WTC11 (cell line): ENCODE measurements around the gene USF2. TPM values are rescaled to one million over a fixed set of nuclear protein-coding genes. Genes with fewer than 3 reads are reported as not detected.

Source experiments
- ATAC-seq: fragments of 200-7000 bp; cut with Tn5 transposase; 2 replicates; pipeline ENCODE4 v1.10.0; 2021; ENCODE audit warnings: mild to moderate bottlenecking, moderate library complexity
- CTCF ChIA-PET: fragments of 300-600 bp; sonication (Branson Sonifier 250); formaldehyde crosslinking; loops from one replicate; lab custom pipeline; 2021; ENCODE audit warnings: antibody characterized with exemption; lab: Charles Lee
- POLR2A ChIA-PET: fragments of 350-600 bp; sonication (Branson Sonifier 250); formaldehyde crosslinking; loops from one replicate; lab custom pipeline; 2021; ENCODE audit warnings: antibody characterized with exemption; lab: Charles Lee
- DNase-seq: peaks from one replicate; pipeline ENCODE4 v3.0.0; 2021; ENCODE audit warnings: low spot score
- H3K27ac Mint-ChIP-seq: 2 replicates; pipeline ENCODE4 v1.8.0; 2021; ENCODE audit warnings: mixed read lengths
- H3K27me3 Mint-ChIP-seq: 2 replicates; pipeline ENCODE4 v1.8.0; 2021; ENCODE audit warnings: low read depth, mild to moderate bottlenecking, moderate library complexity, mixed read lengths
- H3K36me3 Mint-ChIP-seq: 2 replicates; pipeline ENCODE4 v1.8.0; 2021; ENCODE audit warnings: mixed read lengths
- H3K4me1 Mint-ChIP-seq: 2 replicates; pipeline ENCODE4 v1.8.0; 2022; ENCODE audit warnings: mixed read lengths
- H3K4me3 Mint-ChIP-seq: 2 replicates; pipeline ENCODE4 v1.8.0; 2021; ENCODE audit warnings: mild to moderate bottlenecking, moderate library complexity, mixed read lengths
- H3K9me3 Mint-ChIP-seq: 2 replicates; pipeline ENCODE4 v1.8.0; 2021; ENCODE audit warnings: mixed read lengths
- CREM ChIP-seq: sonication (generic); formaldehyde crosslinking; IDR thresholded peaks from 2 replicates; pipeline ENCODE4 v1.8.1; 2022; ENCODE audit warnings: mild to moderate bottlenecking, missing genetic modification reagents, moderate library complexity
- EMX1 ChIP-seq: fragments of 250-450 bp; sonication (Bioruptor Pico); IDR thresholded peaks from 2 replicates; pipeline ENCODE4 v1.8.0; 2021; ENCODE audit warnings: mild to moderate bottlenecking
- ETV6 ChIP-seq: sonication (generic); formaldehyde crosslinking; IDR thresholded peaks from 2 replicates; pipeline ENCODE4 v1.8.1; 2022; ENCODE audit warnings: mild to moderate bottlenecking, missing genetic modification reagents
- FOXP1 ChIP-seq: sonication (generic); formaldehyde crosslinking; IDR thresholded peaks from 2 replicates; pipeline ENCODE4 v1.8.0; 2022; ENCODE audit warnings: missing genetic modification reagents, mild to moderate bottlenecking, moderate library complexity, borderline replicate concordance
- GABPB1 ChIP-seq: sonication (generic); formaldehyde crosslinking; IDR thresholded peaks from 2 replicates; pipeline ENCODE4 v1.8.1; 2023; ENCODE audit warnings: mild to moderate bottlenecking, missing genetic modification reagents
- GRHL2 ChIP-seq: fragments of 250-450 bp; sonication (Bioruptor Pico); IDR thresholded peaks from 2 replicates; pipeline ENCODE4 v1.8.0; 2022; ENCODE audit warnings: mild to moderate bottlenecking, moderate library complexity; ENCODE audit not compliant: insufficient replicate concordance, severe bottlenecking
- GTF2I ChIP-seq: fragments of 250-450 bp; sonication (Bioruptor Pico); conservative IDR thresholded peaks from 2 replicates; pipeline ENCODE4 v1.4.0; 2021; ENCODE audit warnings: mild to moderate bottlenecking
- RELA ChIP-seq: sonication (generic); formaldehyde crosslinking; IDR thresholded peaks from 2 replicates; pipeline ENCODE4 v1.8.1; 2022; ENCODE audit warnings: missing genetic modification reagents, mild to moderate bottlenecking, borderline replicate concordance
- RORB ChIP-seq: fragments of 250-450 bp; sonication (Bioruptor Pico); IDR thresholded peaks from 2 replicates; pipeline ENCODE4 v1.9.0; 2021; ENCODE audit warnings: mild to moderate bottlenecking
- SMAD3 ChIP-seq: sonication (generic); formaldehyde crosslinking; IDR thresholded peaks from 2 replicates; pipeline ENCODE4 v1.8.0; 2022; ENCODE audit warnings: missing genetic modification reagents, mild to moderate bottlenecking, borderline replicate concordance
- ZBTB21 ChIP-seq: sonication (generic); formaldehyde crosslinking; IDR thresholded peaks from 2 replicates; pipeline ENCODE4 v1.8.1; 2023; ENCODE audit warnings: mild to moderate bottlenecking, missing genetic modification reagents, borderline replicate concordance
- ZNF219 ChIP-seq: sonication (generic); formaldehyde crosslinking; IDR thresholded peaks from 2 replicates; pipeline ENCODE4 v1.8.0; 2023; ENCODE audit warnings: missing genetic modification reagents, mild to moderate bottlenecking, borderline replicate concordance
- total RNA-seq: library from RNA; stranded (reverse); gene quantifications from 3 replicates; pipeline ENCODE4 v1.2.3, GENCODE V29; 2021
- TF ChIP-seq, protein P1 (sequence below): fragments of 250-450 bp; sonication (Bioruptor Pico); IDR thresholded peaks from 2 replicates; pipeline ENCODE4 v1.9.0; 2021; ENCODE audit warnings: moderate library complexity, mild to moderate bottlenecking, inconsistent platforms, borderline replicate concordance
- TF ChIP-seq, protein P2 (sequence below): sonication (generic); formaldehyde crosslinking; IDR thresholded peaks from 2 replicates; pipeline ENCODE4 v1.8.0; 2022; ENCODE audit warnings: missing genetic modification reagents
- TF ChIP-seq, protein P3 (sequence below): sonication (generic); formaldehyde crosslinking; IDR thresholded peaks from 2 replicates; pipeline ENCODE4 v1.8.1; 2023; ENCODE audit warnings: mild to moderate bottlenecking, missing genetic modification reagents, moderate library complexity
- TF ChIP-seq, protein P4 (sequence below): fragments of 250-450 bp; sonication (Bioruptor Pico); IDR thresholded peaks from 2 replicates; pipeline ENCODE4 v2.1.2; 2022; ENCODE audit warnings: mild to moderate bottlenecking, moderate library complexity
- TF ChIP-seq, protein P5 (sequence below): sonication (generic); formaldehyde crosslinking; IDR thresholded peaks from 2 replicates; pipeline ENCODE4 v1.8.1; 2022; ENCODE audit warnings: mild to moderate bottlenecking, missing genetic modification reagents, moderate library complexity, borderline replicate concordance

The USF2 gene
- total RNA-seq, 1 experiment from 2014 or later, result 109 TPM

DNA sequence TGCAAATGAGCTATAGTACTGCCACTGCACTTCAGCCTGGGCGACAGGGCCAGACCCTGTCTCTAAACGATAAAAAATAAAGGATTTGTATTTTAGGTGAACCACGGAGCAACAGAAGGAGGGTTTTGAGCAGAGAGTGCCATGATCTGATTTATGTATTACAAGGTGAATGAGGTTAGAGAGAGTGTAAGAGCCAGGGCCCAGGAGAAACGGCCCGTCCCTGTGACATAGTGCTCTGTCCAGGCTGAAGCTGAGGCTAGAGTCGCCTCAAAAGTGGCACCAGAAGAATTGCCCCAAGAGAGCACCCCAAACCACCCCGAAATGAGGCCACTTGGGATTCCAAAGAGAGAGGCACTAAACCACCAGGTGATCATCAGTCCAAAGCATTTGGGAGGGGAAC is 40.1 kb downstream of the USF2 start:
- DNase-seq (no peak), ATAC-seq (no peak)
- POLR2A ChIA-PET, result no interaction called here
- no peak overlapping the region for H3K4me3 Mint-ChIP-seq
- no peaks in the 10 kb centered on the region for H3K36me3 Mint-ChIP-seq
- 0 out of 2 replicates have a peak overlapping the region, but pooled peaks have one; percentile 48 for H3K27ac Mint-ChIP-seq
- H3K9me3 Mint-ChIP-seq, result no peaks in the 10 kb centered on the region
- no peaks in the 10 kb centered on the region for H3K4me1 Mint-ChIP-seq
- H3K27me3 Mint-ChIP-seq, result no peaks in the 10 kb centered on the region
- no peak for TF ChIP-seq RORB (CRISPR knock-in tag)
- TF ChIP-seq EMX1 (CRISPR knock-in tag), result no peak
- TF ChIP-seq RELA (CRISPR knock-in tag), result no peak
- no peak for TF ChIP-seq GTF2I (CRISPR knock-in tag)
- TF ChIP-seq, protein P1, sequence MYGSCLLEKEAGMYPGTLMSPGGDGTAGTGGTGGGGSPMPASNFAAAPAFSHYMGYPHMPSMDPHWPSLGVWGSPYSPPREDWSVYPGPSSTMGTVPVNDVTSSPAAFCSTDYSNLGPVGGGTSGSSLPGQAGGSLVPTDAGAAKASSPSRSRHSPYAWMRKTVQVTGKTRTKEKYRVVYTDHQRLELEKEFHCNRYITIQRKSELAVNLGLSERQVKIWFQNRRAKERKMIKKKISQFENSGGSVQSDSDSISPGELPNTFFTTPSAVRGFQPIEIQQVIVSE (CRISPR knock-in tag), result no peak
- TF ChIP-seq, protein P2, sequence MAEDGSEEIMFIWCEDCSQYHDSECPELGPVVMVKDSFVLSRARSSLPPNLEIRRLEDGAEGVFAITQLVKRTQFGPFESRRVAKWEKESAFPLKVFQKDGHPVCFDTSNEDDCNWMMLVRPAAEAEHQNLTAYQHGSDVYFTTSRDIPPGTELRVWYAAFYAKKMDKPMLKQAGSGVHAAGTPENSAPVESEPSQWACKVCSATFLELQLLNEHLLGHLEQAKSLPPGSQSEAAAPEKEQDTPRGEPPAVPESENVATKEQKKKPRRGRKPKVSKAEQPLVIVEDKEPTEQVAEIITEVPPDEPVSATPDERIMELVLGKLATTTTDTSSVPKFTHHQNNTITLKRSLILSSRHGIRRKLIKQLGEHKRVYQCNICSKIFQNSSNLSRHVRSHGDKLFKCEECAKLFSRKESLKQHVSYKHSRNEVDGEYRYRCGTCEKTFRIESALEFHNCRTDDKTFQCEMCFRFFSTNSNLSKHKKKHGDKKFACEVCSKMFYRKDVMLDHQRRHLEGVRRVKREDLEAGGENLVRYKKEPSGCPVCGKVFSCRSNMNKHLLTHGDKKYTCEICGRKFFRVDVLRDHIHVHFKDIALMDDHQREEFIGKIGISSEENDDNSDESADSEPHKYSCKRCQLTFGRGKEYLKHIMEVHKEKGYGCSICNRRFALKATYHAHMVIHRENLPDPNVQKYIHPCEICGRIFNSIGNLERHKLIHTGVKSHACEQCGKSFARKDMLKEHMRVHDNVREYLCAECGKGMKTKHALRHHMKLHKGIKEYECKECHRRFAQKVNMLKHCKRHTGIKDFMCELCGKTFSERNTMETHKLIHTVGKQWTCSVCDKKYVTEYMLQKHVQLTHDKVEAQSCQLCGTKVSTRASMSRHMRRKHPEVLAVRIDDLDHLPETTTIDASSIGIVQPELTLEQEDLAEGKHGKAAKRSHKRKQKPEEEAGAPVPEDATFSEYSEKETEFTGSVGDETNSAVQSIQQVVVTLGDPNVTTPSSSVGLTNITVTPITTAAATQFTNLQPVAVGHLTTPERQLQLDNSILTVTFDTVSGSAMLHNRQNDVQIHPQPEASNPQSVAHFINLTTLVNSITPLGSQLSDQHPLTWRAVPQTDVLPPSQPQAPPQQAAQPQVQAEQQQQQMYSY (CRISPR knock-in tag), result no peak
- no peak for TF ChIP-seq ZNF219 (CRISPR knock-in tag)
- TF ChIP-seq, protein P3, sequence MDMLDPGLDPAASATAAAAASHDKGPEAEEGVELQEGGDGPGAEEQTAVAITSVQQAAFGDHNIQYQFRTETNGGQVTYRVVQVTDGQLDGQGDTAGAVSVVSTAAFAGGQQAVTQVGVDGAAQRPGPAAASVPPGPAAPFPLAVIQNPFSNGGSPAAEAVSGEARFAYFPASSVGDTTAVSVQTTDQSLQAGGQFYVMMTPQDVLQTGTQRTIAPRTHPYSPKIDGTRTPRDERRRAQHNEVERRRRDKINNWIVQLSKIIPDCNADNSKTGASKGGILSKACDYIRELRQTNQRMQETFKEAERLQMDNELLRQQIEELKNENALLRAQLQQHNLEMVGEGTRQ (CRISPR knock-in tag), result no peak
- TF ChIP-seq SMAD3, result no peak
- TF ChIP-seq, protein P4, sequence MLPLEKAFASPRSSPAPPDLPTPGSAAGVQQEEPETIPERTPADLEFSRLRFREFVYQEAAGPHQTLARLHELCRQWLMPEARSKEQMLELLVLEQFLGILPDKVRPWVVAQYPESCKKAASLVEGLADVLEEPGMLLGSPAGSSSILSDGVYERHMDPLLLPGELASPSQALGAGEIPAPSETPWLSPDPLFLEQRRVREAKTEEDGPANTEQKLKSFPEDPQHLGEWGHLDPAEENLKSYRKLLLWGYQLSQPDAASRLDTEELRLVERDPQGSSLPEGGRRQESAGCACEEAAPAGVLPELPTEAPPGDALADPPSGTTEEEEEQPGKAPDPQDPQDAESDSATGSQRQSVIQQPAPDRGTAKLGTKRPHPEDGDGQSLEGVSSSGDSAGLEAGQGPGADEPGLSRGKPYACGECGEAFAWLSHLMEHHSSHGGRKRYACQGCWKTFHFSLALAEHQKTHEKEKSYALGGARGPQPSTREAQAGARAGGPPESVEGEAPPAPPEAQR, result no peak
- TF ChIP-seq FOXP1 (CRISPR knock-in tag), result no peak
- TF ChIP-seq CREM, result no peak
- TF ChIP-seq ETV6 (CRISPR knock-in tag), result no peak
- TF ChIP-seq ZBTB21, result no peak
- TF ChIP-seq, protein P5, sequence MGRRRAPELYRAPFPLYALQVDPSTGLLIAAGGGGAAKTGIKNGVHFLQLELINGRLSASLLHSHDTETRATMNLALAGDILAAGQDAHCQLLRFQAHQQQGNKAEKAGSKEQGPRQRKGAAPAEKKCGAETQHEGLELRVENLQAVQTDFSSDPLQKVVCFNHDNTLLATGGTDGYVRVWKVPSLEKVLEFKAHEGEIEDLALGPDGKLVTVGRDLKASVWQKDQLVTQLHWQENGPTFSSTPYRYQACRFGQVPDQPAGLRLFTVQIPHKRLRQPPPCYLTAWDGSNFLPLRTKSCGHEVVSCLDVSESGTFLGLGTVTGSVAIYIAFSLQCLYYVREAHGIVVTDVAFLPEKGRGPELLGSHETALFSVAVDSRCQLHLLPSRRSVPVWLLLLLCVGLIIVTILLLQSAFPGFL (CRISPR knock-in tag), result no peak
- no peak for TF ChIP-seq GRHL2
- CTCF ChIA-PET, result interaction anchor here (1.2 kb wide), 1 partner anchor 241 kb away, joined by 4 read pairs; no protein-coding TSS in a partner anchor

DNA sequence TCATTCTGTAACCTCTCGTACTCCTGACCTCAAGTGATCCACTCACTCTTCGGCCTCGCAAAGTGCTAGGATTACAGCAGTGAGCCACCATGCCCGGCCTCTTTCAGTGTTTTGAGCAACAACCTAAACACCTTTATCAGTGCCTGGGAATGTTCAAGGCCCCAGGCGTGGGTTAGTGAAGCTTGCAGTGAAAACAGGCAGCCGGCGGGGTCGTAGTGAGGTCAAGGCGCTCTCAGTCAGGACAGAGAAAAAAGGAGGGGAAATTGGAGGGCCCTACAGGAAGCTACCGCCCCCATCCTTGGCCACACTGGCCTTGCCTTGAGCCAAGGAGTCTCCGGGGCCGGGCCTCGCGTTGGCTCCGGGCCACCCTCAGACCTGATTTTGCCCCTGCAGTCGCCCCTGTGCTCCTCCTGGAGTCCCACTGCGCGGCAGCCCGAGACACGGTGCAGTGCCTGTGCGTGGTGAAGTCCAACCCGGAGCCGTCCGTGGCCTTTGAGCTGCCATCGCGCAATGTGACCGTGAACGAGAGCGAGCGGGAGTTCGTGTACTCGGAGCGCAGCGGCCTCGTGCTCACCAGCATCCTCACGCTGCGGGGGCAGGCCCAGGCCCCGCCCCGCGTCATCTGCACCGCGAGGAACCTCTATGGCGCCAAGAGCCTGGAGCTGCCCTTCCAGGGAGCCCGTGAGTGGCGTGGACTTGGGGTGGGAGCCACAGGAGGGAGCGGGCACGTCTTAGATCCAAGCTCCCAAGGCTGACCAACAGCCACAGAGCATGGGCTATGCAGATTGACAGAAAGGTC is 40.9 kb downstream of the USF2 start:
- CTCF ChIA-PET, result interaction anchor here (0.6 to 1.4 kb wide), 3 partner anchors 43 to 246 kb away, joined by 3 to 5 read pairs (median 4); no protein-coding TSS in a partner anchor
- DNase-seq (no peak), ATAC-seq (no peak)
- POLR2A ChIA-PET, result no interaction called here
- TF ChIP-seq GABPB1, result peak; percentile 56
- TF ChIP-seq, protein P3 (CRISPR knock-in tag), result no peak
- no peak overlapping the region for H3K27ac Mint-ChIP-seq
- no peaks in the 10 kb centered on the region for H3K36me3 Mint-ChIP-seq
- H3K4me3 Mint-ChIP-seq, result no peak overlapping the region
- no peaks in the 10 kb centered on the region for H3K27me3 Mint-ChIP-seq
- no peaks in the 10 kb centered on the region for H3K9me3 Mint-ChIP-seq
- no peaks in the 10 kb centered on the region for H3K4me1 Mint-ChIP-seq
